Stimulated activated CD4-positive, alpha-beta T cell treated with anti-CD3 and anti-CD28 coated beads, Interleukin-1b, Interleukin-23, amount 100 ng/mL, for 1 hour (primary cell): Measurements from ENCODE around the gene NCOA3.

Experiments used
- DNase-seq, 2 donors: peaks; one replicate each; pipeline ENCODE4 v3.0.0-alpha.2; 2020; ENCODE audit warnings: low read depth in 2 of 2

NCOA3 gene

DNA sequence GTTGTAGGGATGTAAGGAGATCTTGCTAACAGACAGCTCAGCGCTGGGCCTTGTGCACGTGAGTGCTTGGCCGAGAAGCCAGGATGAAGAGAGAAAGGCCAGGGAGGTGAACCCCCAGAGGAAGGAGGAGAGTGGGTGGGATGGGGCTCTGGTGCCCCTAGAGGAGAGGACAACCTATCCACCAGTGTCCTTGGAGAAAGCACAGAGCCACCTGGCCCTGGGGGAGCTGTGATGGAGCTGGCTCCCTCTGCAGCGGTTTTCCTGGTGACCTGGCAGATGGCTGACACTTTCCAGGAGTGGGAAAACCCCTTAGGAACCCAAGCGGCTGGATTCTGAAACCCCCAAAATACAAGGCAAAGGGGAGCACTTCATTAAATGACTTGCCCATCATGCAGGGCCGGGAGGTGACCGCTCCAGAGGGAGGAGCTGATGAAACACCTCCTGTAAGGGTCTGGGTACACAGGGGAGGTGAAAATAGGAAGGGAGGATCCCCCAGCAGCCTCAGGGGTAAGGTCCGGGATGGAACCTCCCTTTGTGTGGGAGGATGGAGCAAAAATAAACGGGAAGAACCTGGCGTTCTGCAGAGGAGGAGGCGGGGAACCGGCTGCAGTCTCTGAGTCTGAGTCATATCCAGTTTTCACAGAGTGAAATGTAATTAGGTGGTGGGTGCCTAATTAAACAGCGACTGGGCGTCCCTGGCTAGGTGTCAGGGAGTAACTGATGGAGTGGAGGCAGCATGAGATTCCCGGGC is 203.2 kb downstream of the NCOA3 start:
- no peak for DNase-seq

DNA sequence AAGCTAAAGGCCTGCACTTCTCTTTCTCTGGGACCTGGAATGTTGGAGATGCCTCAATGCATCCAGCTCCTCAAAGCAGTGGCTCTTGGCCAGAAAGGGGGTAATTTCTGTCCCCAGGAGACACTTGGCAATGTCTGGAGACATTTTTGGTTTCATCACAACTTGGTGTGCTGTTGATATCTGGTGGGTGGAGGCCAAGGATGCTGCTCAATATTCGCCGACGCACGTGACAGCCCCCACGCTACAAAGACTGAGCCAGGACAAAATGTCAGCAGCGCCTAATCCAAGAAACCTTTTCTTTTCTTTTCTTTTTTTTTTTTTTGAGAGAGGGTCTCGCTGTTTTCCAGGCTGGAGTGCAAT is 203.8 kb downstream of the NCOA3 start:
- no peak for DNase-seq

DNA sequence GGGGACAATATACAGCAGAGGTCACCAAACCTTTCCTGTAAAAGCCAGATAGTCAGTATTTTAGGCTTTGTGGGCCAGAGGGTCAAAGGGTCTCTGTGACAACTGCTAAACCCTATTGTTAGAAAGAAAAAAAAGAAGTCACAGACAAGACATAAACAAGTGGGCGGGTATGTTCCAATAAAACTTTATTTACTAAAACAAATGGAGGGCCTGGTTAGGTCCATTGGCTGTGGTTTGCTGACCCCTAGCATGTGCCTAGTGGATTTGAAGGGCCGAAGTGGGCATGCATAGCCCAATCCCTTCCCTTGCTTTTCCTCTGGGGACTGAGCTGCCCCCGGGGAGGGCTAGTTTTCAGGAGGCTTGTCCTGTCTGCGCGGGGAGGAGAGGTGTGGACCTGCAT is 204.7 kb downstream of the NCOA3 start:
- DNase-seq, result no peak
